Measurements from ENCODE around the gene CDH23.

GRCh38 chr10:71750986-71751385 lies 354.3 kb downstream of the CDH23 start:
- TF ChIP-seq, protein P1, sequence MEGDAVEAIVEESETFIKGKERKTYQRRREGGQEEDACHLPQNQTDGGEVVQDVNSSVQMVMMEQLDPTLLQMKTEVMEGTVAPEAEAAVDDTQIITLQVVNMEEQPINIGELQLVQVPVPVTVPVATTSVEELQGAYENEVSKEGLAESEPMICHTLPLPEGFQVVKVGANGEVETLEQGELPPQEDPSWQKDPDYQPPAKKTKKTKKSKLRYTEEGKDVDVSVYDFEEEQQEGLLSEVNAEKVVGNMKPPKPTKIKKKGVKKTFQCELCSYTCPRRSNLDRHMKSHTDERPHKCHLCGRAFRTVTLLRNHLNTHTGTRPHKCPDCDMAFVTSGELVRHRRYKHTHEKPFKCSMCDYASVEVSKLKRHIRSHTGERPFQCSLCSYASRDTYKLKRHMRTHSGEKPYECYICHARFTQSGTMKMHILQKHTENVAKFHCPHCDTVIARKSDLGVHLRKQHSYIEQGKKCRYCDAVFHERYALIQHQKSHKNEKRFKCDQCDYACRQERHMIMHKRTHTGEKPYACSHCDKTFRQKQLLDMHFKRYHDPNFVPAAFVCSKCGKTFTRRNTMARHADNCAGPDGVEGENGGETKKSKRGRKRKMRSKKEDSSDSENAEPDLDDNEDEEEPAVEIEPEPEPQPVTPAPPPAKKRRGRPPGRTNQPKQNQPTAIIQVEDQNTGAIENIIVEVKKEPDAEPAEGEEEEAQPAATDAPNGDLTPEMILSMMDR (IDR thresholded peaks at IDR 0.05; ENCODE audit: low read length) = no peak
- TF ChIP-seq EZH2phosphoT487 (IDR thresholded peaks at IDR 0.05; ENCODE audit: low read length) (no peak), EZH2 (optimal IDR thresholded peaks at IDR 0.05; ENCODE audit: low read depth, low read length) (no peak)

Measured in MM.1S (cell line).